ENCODE measurements around the gene POLRMT. TPM values are rescaled to one million over a fixed set of nuclear protein-coding genes. Genes with fewer than 3 reads are reported as not detected.

Gene POLRMT
- total and polyA plus RNA-seq, 2 experiments from 2014 or later, result 98.0 to 148 TPM

GRCh38 chr19:567296-567900 lies 65.9 kb downstream of the POLRMT start (continued):
- TF ChIP-seq REST (IDR thresholded peaks at IDR 0.05; ENCODE audit: unreplicated experiment), result no peak
- TF ChIP-seq STAT1 (IDR thresholded peaks at IDR 0.05; ENCODE audit: unreplicated experiment), result no peak
- no peak for TF ChIP-seq NANOG (IDR thresholded peaks at IDR 0.05; ENCODE audit: borderline replicate concordance)

Other genes with a start within 250 kb of the POLRMT start
- 10.6 and 12.5 TPM in 2 replicates for gene C2CD4C, start 224.4 kb downstream of the POLRMT start, total RNA-seq (2014; rRNA removed; shearing (Covaris generic))
- gene C2CD4C, start 224.4 kb downstream of the POLRMT start, polyA plus RNA-seq (2016; fragmentation: Nextera tagmentation; extraction: Ambion mirVana), result 2.1 and 2.6 TPM in 2 replicates
- gene SHC2, start 172.5 kb downstream of the POLRMT start, total RNA-seq (2014; rRNA removed; shearing (Covaris generic)), result 2.9 and 4.6 TPM in 2 replicates
- gene SHC2, start 172.5 kb downstream of the POLRMT start, polyA plus RNA-seq (2016; fragmentation: Nextera tagmentation; extraction: Ambion mirVana), result 2.2 and 2.6 TPM in 2 replicates
- gene MADCAM1, start 137.1 kb downstream of the POLRMT start, total RNA-seq (2014; rRNA removed; shearing (Covaris generic)), result 1.0 and 2.5 TPM in 2 replicates
- gene MADCAM1, start 137.1 kb downstream of the POLRMT start, polyA plus RNA-seq (2016; fragmentation: Nextera tagmentation; extraction: Ambion mirVana), result 2.1 and 3.3 TPM in 2 replicates
- gene TPGS1, start 126.0 kb downstream of the POLRMT start, total RNA-seq (2014; rRNA removed; shearing (Covaris generic)), result 29.0 and 38.4 TPM in 2 replicates
- gene TPGS1, start 126.0 kb downstream of the POLRMT start, polyA plus RNA-seq (2016; fragmentation: Nextera tagmentation; extraction: Ambion mirVana), result 11.9 and 14.9 TPM in 2 replicates
- 146 and 148 TPM in 2 replicates for gene CDC34, start 101.8 kb downstream of the POLRMT start, total RNA-seq (2014; rRNA removed; shearing (Covaris generic))
- 114 and 118 TPM in 2 replicates for gene CDC34, start 101.8 kb downstream of the POLRMT start, polyA plus RNA-seq (2016; fragmentation: Nextera tagmentation; extraction: Ambion mirVana)
- not detected in 2 replicates for gene GZMM, start 89.5 kb downstream of the POLRMT start, total RNA-seq (2014; rRNA removed; shearing (Covaris generic))
- 0.29 TPM in 1 of 2 replicates, not detected in the other for gene GZMM, start 89.5 kb downstream of the POLRMT start, polyA plus RNA-seq (2016; fragmentation: Nextera tagmentation; extraction: Ambion mirVana)
- 891 and 973 TPM in 2 replicates for gene BSG, start 60.9 kb downstream of the POLRMT start, total RNA-seq (2014; rRNA removed; shearing (Covaris generic))
- 957 and 960 TPM in 2 replicates for gene BSG, start 60.9 kb downstream of the POLRMT start, polyA plus RNA-seq (2016; fragmentation: Nextera tagmentation; extraction: Ambion mirVana)
- 2.9 and 3.7 TPM in 2 replicates for gene HCN2, start 43.7 kb downstream of the POLRMT start, total RNA-seq (2014; rRNA removed; shearing (Covaris generic))
- 0.06 and 0.14 TPM in 2 replicates for gene HCN2, start 43.7 kb downstream of the POLRMT start, polyA plus RNA-seq (2016; fragmentation: Nextera tagmentation; extraction: Ambion mirVana)
- gene FGF22, start 6.3 kb upstream of the POLRMT start, total RNA-seq (2014; rRNA removed; shearing (Covaris generic)), result 0.31 and 2.8 TPM in 2 replicates
- gene FGF22, start 6.3 kb upstream of the POLRMT start, polyA plus RNA-seq (2016; fragmentation: Nextera tagmentation; extraction: Ambion mirVana), result 1.0 and 1.1 TPM in 2 replicates
- 80.5 and 112 TPM in 2 replicates for gene RNF126, start 29.7 kb upstream of the POLRMT start, total RNA-seq (2014; rRNA removed; shearing (Covaris generic))
- gene RNF126, start 29.7 kb upstream of the POLRMT start, polyA plus RNA-seq (2016; fragmentation: Nextera tagmentation; extraction: Ambion mirVana), result 91.7 and 95.7 TPM in 2 replicates
- 10.1 and 12.5 TPM in 2 replicates for gene FSTL3, start 42.9 kb upstream of the POLRMT start, total RNA-seq (2014; rRNA removed; shearing (Covaris generic))
- gene FSTL3, start 42.9 kb upstream of the POLRMT start, polyA plus RNA-seq (2016; fragmentation: Nextera tagmentation; extraction: Ambion mirVana), result 2.9 and 3.1 TPM in 2 replicates
- not detected in 2 replicates for gene PRSS57, start 61.9 kb upstream of the POLRMT start, total RNA-seq (2014; rRNA removed; shearing (Covaris generic))
- gene PRSS57, start 61.9 kb upstream of the POLRMT start, polyA plus RNA-seq (2016; fragmentation: Nextera tagmentation; extraction: Ambion mirVana), result 0.21 and 0.34 TPM in 2 replicates
- gene PALM, start 75.4 kb upstream of the POLRMT start, total RNA-seq (2014; rRNA removed; shearing (Covaris generic)), result 21.7 and 26.1 TPM in 2 replicates
- 3.8 and 4.8 TPM in 2 replicates for gene PALM, start 75.4 kb upstream of the POLRMT start, polyA plus RNA-seq (2016; fragmentation: Nextera tagmentation; extraction: Ambion mirVana)
- 0.23 and 0.28 TPM in 2 replicates for gene MISP, start 117.6 kb upstream of the POLRMT start, total RNA-seq (2014; rRNA removed; shearing (Covaris generic))
- 0.27 and 0.40 TPM in 2 replicates for gene MISP, start 117.6 kb upstream of the POLRMT start, polyA plus RNA-seq (2016; fragmentation: Nextera tagmentation; extraction: Ambion mirVana)
- 539 and 552 TPM in 2 replicates for gene PTBP1, start 163.9 kb upstream of the POLRMT start, total RNA-seq (2014; rRNA removed; shearing (Covaris generic))
- gene PTBP1, start 163.9 kb upstream of the POLRMT start, polyA plus RNA-seq (2016; fragmentation: Nextera tagmentation; extraction: Ambion mirVana), result 632 and 705 TPM in 2 replicates
- gene PLPPR3, start 188.4 kb upstream of the POLRMT start, total RNA-seq (2014; rRNA removed; shearing (Covaris generic)), result 74.7 and 81.1 TPM in 2 replicates
- gene PLPPR3, start 188.4 kb upstream of the POLRMT start, polyA plus RNA-seq (2016; fragmentation: Nextera tagmentation; extraction: Ambion mirVana), result 13.6 and 14.8 TPM in 2 replicates
- gene AZU1, start 194.3 kb upstream of the POLRMT start, total RNA-seq (2014; rRNA removed; shearing (Covaris generic)), result 0.50 and 1.4 TPM in 2 replicates
- gene AZU1, start 194.3 kb upstream of the POLRMT start, polyA plus RNA-seq (2016; fragmentation: Nextera tagmentation; extraction: Ambion mirVana), result 0.30 and 0.78 TPM in 2 replicates
- 0.21 and 2.4 TPM in 2 replicates for gene PRTN3, start 207.5 kb upstream of the POLRMT start, total RNA-seq (2014; rRNA removed; shearing (Covaris generic))
- gene PRTN3, start 207.5 kb upstream of the POLRMT start, polyA plus RNA-seq (2016; fragmentation: Nextera tagmentation; extraction: Ambion mirVana), result 0.68 and 0.87 TPM in 2 replicates
- gene ELANE, start 218.8 kb upstream of the POLRMT start, total RNA-seq (2014; rRNA removed; shearing (Covaris generic)), result not detected in 2 replicates
- gene ELANE, start 218.8 kb upstream of the POLRMT start, polyA plus RNA-seq (2016; fragmentation: Nextera tagmentation; extraction: Ambion mirVana), result not detected in 2 replicates
- 0.90 and 3.5 TPM in 2 replicates for gene CFD, start 226.1 kb upstream of the POLRMT start, total RNA-seq (2014; rRNA removed; shearing (Covaris generic))
- gene CFD, start 226.1 kb upstream of the POLRMT start, polyA plus RNA-seq (2016; fragmentation: Nextera tagmentation; extraction: Ambion mirVana), result 3.4 and 4.7 TPM in 2 replicates